ENCODE results near the gene SMIM32.

- TF ChIP-seq, protein P1, sequence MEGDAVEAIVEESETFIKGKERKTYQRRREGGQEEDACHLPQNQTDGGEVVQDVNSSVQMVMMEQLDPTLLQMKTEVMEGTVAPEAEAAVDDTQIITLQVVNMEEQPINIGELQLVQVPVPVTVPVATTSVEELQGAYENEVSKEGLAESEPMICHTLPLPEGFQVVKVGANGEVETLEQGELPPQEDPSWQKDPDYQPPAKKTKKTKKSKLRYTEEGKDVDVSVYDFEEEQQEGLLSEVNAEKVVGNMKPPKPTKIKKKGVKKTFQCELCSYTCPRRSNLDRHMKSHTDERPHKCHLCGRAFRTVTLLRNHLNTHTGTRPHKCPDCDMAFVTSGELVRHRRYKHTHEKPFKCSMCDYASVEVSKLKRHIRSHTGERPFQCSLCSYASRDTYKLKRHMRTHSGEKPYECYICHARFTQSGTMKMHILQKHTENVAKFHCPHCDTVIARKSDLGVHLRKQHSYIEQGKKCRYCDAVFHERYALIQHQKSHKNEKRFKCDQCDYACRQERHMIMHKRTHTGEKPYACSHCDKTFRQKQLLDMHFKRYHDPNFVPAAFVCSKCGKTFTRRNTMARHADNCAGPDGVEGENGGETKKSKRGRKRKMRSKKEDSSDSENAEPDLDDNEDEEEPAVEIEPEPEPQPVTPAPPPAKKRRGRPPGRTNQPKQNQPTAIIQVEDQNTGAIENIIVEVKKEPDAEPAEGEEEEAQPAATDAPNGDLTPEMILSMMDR (IDR thresholded peaks at IDR 0.05), result no peak
- TF ChIP-seq EZH2 (IDR thresholded peaks at IDR 0.05), result no peak
Measured at GRCh38 chr5:136149891-136150290, 43.1 kb downstream of the SMIM32 start.

Data from neural progenitor cell (in vitro differentiated cells).